Osteocyte (in vitro differentiated cells): ENCODE data around the gene TGFA. TPM values are rescaled to one million over a fixed set of nuclear protein-coding genes. Genes with fewer than 3 reads are reported as not detected.

Experiments used
- DNase-seq: peaks from one replicate; pipeline ENCODE4 v3.0.0; 2021; ENCODE audit warnings: mixed read lengths; ENCODE audit not compliant: unreplicated experiment; ENCODE audit errors: extremely low spot score
- H3K27ac Mint-ChIP-seq: one replicate; pipeline ENCODE4 v1.8.0; 2021; ENCODE audit warnings: mild to moderate bottlenecking, mixed read lengths; ENCODE audit not compliant: unreplicated experiment
- H3K27me3 Mint-ChIP-seq: one replicate; pipeline ENCODE4 v1.8.0; 2021; ENCODE audit warnings: mixed read lengths; ENCODE audit not compliant: unreplicated experiment
- H3K36me3 Mint-ChIP-seq: one replicate; pipeline ENCODE4 v1.8.0; 2021; ENCODE audit warnings: mixed read lengths; ENCODE audit not compliant: unreplicated experiment
- H3K4me1 Mint-ChIP-seq: one replicate; pipeline ENCODE4 v1.8.0; 2021; ENCODE audit warnings: mixed read lengths; ENCODE audit not compliant: unreplicated experiment
- H3K4me3 Mint-ChIP-seq: one replicate; pipeline ENCODE4 v1.8.0; 2021; ENCODE audit warnings: mild to moderate bottlenecking, moderate library complexity, mixed read lengths; ENCODE audit not compliant: unreplicated experiment
- H3K9me3 Mint-ChIP-seq: one replicate; pipeline ENCODE4 v1.8.0; 2021; ENCODE audit warnings: mixed read lengths; ENCODE audit not compliant: unreplicated experiment
- long read RNA-seq: library from polyadenylated mRNA; unstranded; transcript quantifications from one replicate; pipeline ENCODE4 v2.0.0, GENCODE V29; 2021
- total RNA-seq: library from RNA; stranded (reverse); gene quantifications from 2 replicates; pipeline ENCODE4 v1.2.1, GENCODE V29; 2021
- TF ChIP-seq, protein P1 (sequence below): fragments of 200-600 bp; sonication (generic); IDR thresholded peaks from 2 replicates; pipeline ENCODE4 v1.5.0; 2021; ENCODE audit warnings: antibody characterized with exemption, mild to moderate bottlenecking, moderate library complexity

TGFA gene
- 0.08 TPM in 1 of 2 replicates, not detected in the other for total RNA-seq
- long read RNA-seq = 0 reads

DNA sequence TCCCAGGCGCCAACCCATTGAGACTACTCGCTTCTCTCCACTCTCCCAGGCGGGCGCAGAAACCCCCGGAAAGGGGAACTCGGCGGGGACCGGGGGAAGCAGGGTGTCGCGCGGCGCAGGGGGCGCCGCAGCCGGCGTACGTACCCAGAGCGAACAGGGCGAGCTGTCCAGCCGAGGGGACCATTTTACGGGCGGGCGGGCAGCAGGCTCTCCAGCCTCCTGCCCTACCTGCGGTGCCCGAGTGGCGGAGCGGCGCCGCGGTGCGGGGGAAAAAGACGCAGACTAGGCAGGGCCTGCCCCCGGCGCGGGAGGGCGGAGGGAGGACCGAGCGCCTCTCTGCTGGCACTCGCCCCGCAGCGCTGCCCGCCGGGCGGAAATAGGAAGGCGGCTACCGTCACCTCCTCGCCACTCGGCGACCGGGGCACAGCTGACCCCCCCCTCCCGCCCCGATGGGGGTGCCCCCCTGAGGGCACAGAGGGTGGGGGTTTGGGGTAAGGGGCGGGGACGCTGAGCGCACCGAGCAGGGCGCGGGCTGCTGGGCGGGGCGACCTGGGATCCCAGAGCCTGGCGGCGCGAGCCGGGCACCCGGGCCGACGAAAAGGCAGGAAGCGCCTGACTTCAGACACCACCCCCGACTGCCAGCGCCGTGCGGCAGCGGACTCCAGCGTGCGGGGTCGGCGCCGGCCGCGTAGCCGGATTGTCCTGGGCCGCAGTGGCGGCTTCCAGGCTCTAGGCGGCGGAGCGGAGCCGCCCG lies at the start of gene TGFA:
Gene TGFA (minus strand): TSS at position 243 of the 754 bp plus-strand sequence. CDS start 59 bp downstream, at position 184.
- Mint-ChIP-seq H3K27me3 (peaks cover 77% of the 10 kb centered on the region), H3K4me3 (peak within 1 kb of the TSS; percentile 70), H3K4me1 (peaks cover 15% of the 10 kb centered on the region), H3K36me3 (no peaks in the 10 kb centered on the region), H3K9me3 (no peaks in the 10 kb centered on the region), H3K27ac (no peak within 1 kb of the TSS)
- DNase-seq = no peak
- TF ChIP-seq, protein P1, sequence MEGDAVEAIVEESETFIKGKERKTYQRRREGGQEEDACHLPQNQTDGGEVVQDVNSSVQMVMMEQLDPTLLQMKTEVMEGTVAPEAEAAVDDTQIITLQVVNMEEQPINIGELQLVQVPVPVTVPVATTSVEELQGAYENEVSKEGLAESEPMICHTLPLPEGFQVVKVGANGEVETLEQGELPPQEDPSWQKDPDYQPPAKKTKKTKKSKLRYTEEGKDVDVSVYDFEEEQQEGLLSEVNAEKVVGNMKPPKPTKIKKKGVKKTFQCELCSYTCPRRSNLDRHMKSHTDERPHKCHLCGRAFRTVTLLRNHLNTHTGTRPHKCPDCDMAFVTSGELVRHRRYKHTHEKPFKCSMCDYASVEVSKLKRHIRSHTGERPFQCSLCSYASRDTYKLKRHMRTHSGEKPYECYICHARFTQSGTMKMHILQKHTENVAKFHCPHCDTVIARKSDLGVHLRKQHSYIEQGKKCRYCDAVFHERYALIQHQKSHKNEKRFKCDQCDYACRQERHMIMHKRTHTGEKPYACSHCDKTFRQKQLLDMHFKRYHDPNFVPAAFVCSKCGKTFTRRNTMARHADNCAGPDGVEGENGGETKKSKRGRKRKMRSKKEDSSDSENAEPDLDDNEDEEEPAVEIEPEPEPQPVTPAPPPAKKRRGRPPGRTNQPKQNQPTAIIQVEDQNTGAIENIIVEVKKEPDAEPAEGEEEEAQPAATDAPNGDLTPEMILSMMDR = peak; percentile 71

DNA sequence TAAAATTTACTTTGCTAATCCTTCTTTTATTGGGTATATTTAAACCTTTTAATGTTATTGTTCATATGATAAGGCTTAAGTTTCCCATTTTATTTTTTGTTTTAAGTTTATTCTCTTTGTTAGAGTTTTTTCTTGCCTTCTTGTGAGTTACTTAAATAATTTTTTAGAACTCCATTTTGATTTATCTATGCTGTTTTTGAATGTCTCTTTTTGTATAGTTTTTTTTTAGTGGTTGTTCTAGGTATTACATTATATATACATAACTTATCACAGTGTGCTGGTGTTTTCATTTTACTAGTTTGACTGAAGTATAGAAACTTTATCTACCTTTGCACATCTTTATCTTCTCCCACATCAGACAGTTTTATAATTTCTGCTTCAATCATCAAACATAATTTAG lies 49.4 kb upstream of the TGFA start:
- H3K27ac Mint-ChIP-seq = no peak overlapping the region
- no peak overlapping the region for H3K4me3 Mint-ChIP-seq
- H3K4me1 Mint-ChIP-seq = no peaks in the 10 kb centered on the region
- DNase-seq = no peak
- no peaks in the 10 kb centered on the region for H3K36me3 Mint-ChIP-seq
- H3K27me3 Mint-ChIP-seq = peaks cover 29% of the 10 kb centered on the region
- TF ChIP-seq, protein P1 = no peak
- H3K9me3 Mint-ChIP-seq = peaks cover 5% of the 10 kb centered on the region

DNA sequence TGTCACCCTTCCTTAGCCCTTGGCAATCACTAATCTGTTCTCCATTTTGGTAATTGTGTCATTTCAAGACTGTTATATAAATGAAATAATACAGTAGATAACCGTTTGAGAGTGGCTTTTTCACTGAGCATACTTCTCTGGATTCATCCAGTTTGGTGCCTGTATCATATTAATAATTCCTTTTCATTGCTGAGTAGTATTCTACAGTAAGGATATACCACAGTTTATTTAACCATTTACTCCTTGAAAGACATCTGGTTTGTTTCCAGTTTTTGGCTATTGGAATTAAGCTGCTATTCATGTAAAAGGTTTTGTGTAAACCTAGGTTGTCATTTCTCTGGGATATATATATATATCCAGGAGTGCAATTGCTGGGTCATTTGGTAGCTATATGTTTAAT lies 44.6 kb upstream of the TGFA start:
- Mint-ChIP-seq H3K4me1 (no peaks in the 10 kb centered on the region), H3K27me3 (peaks cover 18% of the 10 kb centered on the region), H3K4me3 (no peak overlapping the region), H3K9me3 (peaks cover 14% of the 10 kb centered on the region), H3K36me3 (no peaks in the 10 kb centered on the region), H3K27ac (no peak overlapping the region)
- TF ChIP-seq, protein P1 = no peak
- DNase-seq = no peak

DNA sequence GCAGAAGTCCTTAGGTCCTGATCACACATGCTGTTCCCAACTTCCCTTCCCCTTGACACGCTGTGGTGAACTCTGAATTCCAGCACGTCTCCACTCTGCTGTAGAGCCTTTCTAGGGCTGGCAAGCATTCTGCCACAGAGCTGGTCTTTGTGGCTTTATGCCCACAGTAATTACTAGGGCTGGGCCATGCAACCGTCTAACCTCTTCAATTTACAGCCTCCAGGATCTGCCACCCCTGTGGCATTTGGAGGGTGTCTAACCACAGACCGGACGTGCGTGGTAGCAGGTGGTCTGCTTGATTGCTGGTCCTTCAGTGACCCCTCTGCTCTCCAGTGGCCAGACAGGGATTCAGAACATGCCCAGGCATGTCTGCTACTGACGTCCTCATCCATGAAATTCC lies 43.1 kb upstream of the TGFA start:
- TF ChIP-seq, protein P1 = no peak
- no peaks in the 10 kb centered on the region for H3K4me1 Mint-ChIP-seq
- peaks cover 14% of the 10 kb centered on the region for H3K9me3 Mint-ChIP-seq
- no peak for DNase-seq
- H3K36me3 Mint-ChIP-seq = no peaks in the 10 kb centered on the region
- no peak overlapping the region for H3K27ac Mint-ChIP-seq
- peaks cover 8% of the 10 kb centered on the region for H3K27me3 Mint-ChIP-seq
- H3K4me3 Mint-ChIP-seq = no peak overlapping the region

DNA sequence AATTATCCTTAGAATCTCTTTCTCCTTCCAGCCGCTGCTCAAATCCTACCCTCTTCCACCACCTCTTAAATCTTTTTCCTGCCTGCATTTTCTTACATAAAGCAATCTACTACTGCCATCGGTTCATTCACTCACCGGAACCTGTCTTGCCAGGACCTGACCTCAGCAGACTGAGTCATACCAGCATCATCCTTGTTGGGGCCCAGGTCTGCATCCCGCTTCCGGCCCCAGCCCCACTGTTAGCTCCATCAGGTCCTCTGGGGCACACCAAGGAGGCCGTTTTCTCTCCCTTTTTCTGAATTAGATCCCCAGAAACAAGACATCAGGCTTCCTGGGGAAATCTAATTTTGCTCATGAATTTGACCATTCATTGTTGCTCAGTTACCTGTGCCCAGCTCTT lies 42.7 kb upstream of the TGFA start:
- peaks cover 14% of the 10 kb centered on the region for H3K9me3 Mint-ChIP-seq
- peaks cover 8% of the 10 kb centered on the region for H3K27me3 Mint-ChIP-seq
- TF ChIP-seq, protein P1 = no peak
- H3K4me1 Mint-ChIP-seq = no peaks in the 10 kb centered on the region
- H3K27ac Mint-ChIP-seq = no peak overlapping the region
- H3K36me3 Mint-ChIP-seq = no peaks in the 10 kb centered on the region
- no peak for DNase-seq
- H3K4me3 Mint-ChIP-seq = no peak overlapping the region
